GM11168 (cell line): ENCODE results near the gene MYRF.

Experiments used
- in situ Hi-C: fragments of 300-500 bp; cut with MboI; formaldehyde crosslinking; loops from one replicate; pipeline ENCODE4 v1.12.0; 2022; ENCODE audit warnings: low sequenced_read_pairs; ENCODE audit not compliant: unreplicated experiment

MYRF gene

DNA sequence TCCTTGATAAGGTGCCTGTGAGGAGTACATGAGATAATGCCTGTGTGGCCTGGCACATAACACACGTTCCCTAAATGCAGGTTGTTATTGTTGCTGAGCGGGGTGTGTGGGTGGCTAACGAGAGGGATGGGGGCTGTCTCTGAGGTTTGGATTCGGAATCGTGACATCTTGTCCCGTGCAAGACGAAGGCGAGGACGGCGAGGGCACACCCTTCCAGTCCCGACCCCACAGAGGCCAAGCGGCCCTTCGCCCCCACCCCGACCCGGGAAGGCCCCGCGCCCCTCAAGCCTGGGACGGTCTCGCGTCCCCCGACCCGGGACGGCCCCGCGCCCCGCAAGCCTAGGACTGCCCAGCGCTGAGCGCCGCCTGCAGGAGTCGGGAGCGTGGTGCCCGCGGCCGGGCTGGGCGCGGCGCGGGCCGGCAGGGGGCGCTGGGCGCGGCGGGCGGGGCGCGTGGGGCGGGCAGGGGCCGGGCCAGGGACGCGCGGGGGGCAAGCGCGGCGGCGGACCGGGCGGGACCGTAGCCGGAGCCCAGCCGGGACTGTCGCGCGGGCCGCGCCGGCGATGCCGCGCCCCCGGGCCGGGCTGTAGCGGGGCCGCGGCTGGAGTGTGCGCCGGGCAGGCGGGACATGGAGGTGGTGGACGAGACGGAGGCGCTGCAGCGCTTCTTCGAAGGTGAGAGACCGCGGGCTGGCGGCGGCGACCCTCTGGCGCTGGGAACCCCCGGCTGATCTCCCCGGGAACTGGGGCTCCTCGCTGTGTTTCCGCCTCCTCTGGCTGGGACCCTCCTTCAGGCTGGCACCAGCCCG lies at the start of gene MYRF:
MYRF (plus strand) TSS at position 520 of the 808 bp plus-strand sequence; CDS start at position 629, 109 bp downstream.
- in situ Hi-C loops, result no loop called here

- in situ Hi-C loops, result no loop called here
Measured at GRCh38 chr11:61702701-61703312, 49.6 kb upstream of the MYRF start.

GRCh38 chr11:61704838-61705237 lies 47.6 kb upstream of the MYRF start:
- in situ Hi-C loops, result no loop called here

- in situ Hi-C loops, result no loop called here
Measured at GRCh38 chr11:61706452-61707400, 45.7 kb upstream of the MYRF start.

DNA sequence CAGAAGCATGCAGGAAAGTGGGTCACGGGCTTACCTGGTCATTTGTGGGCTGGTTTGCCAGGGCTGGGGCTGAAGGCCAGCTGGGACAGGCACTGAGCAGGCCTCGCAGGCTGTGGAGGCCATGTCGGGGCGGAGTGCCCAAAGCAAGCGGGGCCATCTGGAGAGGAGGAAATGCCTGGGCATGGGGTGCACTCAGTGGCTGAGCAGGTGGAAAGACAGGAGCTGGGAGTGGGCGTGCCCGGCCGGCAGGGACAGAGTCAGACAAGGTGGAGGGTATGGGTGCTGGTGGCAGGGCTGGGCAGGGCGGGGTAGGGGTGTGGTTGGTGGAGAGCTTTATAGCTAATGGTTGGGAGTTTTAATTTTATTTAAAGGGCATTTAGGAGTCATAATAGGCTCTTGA lies 44.9 kb upstream of the MYRF start:
- in situ Hi-C loops, result no loop called here

- in situ Hi-C loops, result no loop called here
Measured at GRCh38 chr11:61709110-61709509, 43.3 kb upstream of the MYRF start.

DNA sequence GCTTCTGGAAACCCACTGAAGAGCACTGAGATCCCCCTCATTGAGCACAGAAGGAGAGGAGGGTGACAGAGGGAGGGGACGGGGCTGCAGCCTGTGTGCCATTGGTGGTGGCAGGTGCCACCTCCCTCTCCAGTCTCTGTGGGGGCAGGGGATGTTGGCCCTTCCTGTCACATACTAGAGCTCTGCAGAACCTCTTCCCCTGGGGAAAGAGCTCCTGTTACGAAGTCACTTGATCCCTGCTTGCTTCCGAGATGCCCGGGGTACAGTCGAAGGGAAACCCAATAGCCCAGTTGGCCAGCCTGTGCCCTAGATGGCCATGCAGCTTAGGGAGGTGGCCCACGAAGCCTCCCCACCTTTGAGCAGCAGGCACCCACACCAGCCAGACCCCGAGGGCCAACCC lies 42.9 kb upstream of the MYRF start:
- in situ Hi-C loops, result no loop called here

GRCh38 chr11:61710019-61710418 lies 42.4 kb upstream of the MYRF start:
- in situ Hi-C loops, result no loop called here

DNA sequence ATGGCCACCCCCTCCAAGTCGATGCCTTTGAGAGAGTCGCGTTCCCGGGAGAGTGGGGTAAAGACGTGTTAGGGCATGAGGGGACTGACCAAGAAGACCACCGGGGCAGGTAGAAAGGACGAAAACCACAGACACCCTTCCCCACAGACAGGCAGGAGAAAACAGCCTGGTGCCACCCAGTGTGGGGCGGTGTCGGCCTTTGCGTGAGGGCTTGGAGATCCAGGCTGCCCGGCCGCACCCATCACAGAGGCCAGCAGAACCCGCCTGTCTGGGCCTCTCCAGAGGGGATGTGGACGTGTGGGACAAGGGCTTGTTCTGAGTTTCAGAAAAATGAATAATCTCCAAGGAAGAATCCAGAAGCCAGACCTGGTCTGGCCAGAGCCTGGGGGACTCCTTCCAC lies 41.4 kb upstream of the MYRF start:
- in situ Hi-C loops, result no loop called here

DNA sequence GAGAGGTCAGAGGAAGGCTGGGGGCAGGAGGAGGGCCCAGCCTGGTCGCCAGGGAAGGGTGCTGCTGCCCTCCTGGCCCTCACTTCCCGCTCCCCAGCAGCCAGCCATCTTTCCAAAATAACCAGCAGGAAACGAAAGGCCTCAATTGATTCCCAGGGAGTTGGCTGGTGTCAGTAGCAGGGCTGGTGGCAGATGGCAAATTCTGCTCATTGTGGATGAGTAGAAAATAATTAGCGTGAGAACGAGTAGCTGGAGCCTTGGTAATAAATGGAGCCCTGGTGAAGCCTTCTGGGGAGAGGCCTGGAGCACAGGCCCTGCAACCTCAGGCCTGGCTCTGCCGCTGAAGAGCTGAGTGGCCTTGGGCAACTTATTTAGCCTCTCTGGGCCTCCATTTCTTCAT lies 40.9 kb upstream of the MYRF start:
- in situ Hi-C loops, result no loop called here

DNA sequence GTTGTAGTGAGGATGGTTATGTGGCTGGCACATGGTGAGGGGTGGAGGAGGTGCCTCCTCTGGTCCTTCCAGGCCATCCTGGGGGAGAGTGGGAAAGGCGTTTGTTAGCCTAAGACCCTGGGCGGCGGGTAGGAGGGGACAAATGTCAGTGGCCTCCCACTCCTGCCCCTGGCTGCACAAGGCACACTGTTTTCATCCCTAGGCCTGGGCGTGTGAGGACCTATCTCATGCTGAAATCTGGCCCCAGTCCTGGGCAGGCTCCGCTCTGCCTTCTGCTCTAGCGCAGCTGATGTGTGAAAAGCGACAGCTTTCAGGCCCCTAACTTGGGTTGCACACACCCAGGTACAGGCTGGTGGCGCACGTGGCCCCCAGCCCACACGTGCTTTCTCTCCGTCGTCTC lies 40.1 kb upstream of the MYRF start:
- in situ Hi-C loops, result no loop called here

- in situ Hi-C loops, result no loop called here
Measured at GRCh38 chr11:61712846-61713245, 39.6 kb upstream of the MYRF start.

DNA sequence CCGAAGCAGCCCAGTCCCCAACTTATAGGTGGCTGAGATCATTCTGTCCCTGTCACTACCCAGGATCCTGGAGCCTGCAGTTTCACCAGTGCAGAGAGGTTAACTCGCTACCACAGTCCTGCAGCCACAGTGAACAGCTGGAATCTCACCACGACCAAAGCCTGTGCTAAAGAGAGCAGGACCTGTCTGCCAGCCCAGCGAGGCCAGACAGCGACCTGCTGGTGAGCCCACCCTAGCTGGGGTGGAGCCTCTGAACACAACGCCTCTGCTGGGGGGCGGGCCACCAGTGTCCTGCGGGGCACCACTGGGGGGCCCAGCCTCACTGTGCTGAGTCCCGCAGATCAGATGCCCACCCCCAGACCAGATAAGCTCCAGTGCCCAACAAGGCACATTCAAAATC lies 39.0 kb upstream of the MYRF start:
- in situ Hi-C loops, result no loop called here

GRCh38 chr11:61713906-61714305 lies 38.5 kb upstream of the MYRF start:
- in situ Hi-C loops, result no loop called here

DNA sequence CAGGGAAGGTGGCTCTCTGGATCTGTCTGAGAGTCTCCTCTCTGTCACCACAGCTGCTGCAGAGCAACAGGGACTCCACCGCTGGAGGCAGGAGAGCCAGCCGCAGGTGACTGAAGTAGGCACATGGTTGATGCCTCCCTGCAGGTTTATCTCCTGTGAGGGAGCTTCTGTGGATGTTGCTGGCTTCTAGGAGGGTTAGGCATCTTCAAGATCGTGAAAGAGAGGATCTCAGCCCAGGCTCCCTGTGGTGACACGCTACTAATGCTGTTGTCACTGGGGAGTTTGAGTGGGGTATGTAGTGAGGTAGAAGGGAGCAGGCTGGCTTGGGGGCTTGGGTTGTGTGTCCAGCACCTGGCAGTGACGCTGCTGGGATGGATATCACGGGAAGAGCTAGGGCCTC lies 38.1 kb upstream of the MYRF start:
- in situ Hi-C loops, result no loop called here

- in situ Hi-C loops, result no loop called here
Measured at GRCh38 chr11:61714916-61715315, 37.5 kb upstream of the MYRF start.

DNA sequence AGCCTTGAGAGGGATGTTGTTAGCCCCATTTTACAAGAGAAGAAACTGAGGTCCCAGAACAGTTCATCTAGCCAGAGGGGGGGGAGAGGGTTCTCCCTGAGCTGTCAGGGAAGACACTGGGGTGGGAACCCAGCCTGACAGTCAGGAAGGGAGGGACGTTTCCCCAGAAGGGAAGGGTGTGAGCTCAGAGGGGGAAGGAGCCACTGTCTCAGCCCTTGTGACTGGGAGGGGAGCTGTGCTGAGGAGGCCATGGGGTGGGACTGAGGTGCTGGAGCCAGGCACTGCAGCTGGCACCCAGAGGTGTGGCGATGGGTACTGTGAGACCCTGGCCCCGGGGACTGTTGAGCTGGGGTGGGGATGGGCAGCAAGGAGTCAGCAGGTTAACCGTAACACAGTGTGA lies 36.6 kb upstream of the MYRF start:
- in situ Hi-C loops, result no loop called here

GRCh38 chr11:61716478-61717285 lies 35.8 kb upstream of the MYRF start:
- in situ Hi-C loops, result no loop called here

DNA sequence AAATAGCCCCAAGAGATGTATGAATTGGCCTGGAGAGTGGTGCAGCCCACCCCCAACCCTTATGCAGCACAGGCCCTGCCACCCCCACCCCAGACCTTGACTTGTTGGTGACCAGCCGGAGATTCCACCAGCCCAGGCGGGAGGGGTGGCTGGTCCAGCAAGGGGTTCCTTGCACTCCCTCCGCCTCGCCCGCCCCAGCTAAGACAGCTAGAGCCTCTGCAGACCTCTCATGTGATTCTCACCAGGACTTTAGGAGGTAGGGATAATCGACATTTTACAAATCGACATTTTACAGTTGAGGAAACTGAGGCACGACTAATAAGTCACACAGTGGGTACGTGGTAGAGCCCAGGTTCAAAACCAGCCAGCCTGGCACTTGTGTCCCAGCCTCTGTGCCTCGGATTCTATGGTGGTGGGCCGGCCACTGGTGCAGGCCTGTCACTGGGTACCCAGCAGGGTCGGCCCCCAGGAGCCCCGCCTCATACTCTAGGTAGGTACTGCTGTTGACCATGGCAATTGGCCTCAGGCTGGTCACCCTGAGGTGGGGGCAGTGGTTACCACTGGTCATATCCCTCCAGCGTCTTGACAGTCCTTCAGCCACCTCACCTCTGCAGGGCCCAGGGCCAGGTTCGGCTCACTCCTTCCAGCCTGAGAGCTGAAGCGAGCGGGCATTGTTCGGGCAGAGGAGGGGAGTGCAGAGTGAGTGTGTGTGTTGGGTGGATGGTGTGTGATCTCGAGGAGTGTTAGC lies 35.0 kb upstream of the MYRF start:
- in situ Hi-C loops, result no loop called here
